ENCODE results near the gene PRR11. TPM values are rescaled to one million over a fixed set of nuclear protein-coding genes. Genes with fewer than 3 reads are reported as not detected.
"Not testable (repeated sequence)": the region's sequence is repeated elsewhere in the genome, so short reads cannot be mapped to it uniquely, and the experiment has no call there.

The PRR11 gene
- total RNA-seq, 2 experiments from 2014 or later = 27.3 to 106 TPM

DNA sequence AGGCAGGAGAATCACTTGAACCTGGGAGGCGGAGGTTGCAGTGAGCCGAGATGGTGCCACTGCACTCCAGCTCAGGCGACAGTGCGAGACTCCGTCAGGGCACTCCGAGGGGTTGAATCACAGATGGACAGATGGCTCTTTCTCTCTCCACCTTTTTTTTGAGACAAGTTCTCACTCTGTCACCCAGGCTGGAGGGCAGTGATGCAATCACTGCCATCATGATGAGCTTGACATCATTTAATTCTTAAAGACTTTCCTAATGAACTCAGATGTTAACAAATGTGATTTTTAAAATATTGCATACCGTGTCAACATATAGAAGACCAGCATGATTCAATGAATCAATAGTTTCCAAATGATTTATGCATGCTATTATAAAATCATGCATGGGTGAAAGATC lies 68.3 kb downstream of the PRR11 start:
- Histone ChIP-seq H4K20me1 (ENCODE audit: insufficient read depth, low read length) (no peaks in the 10 kb centered on the region), H3K9me2 (ENCODE audit: insufficient read depth, low read length) (no peaks in the 10 kb centered on the region), H3K79me2 (ENCODE audit: insufficient read depth, low read depth, low read length) (no peaks in the 10 kb centered on the region), H3K4me3 (ENCODE audit: low read depth, low read length, poor library complexity, severe bottlenecking) (no peak overlapping the region), H3K4me1 (ENCODE audit: insufficient read depth, low read length, poor library complexity, severe bottlenecking) (peaks cover 15% of the 10 kb centered on the region), H3K4me2 (ENCODE audit: low read length) (no peak overlapping the region), H3K36me3 (ENCODE audit: insufficient read depth, low read length) (no peaks in the 10 kb centered on the region), H2AFZ (ENCODE audit: low read length) (no peak overlapping the region), H3K27ac (ENCODE audit: low read depth, low read length, poor library complexity, severe bottlenecking) (no peak overlapping the region), H3K9me3 (ENCODE audit: low read length) (no peaks in the 10 kb centered on the region)
- BruUV-seq (replicated peaks) = no TSS peak
- ChIA-PET POLR2A (no interaction called here), CTCF (ENCODE audit: unreplicated experiment) (no interaction called here)
- TF ChIP-seq, protein P1, sequence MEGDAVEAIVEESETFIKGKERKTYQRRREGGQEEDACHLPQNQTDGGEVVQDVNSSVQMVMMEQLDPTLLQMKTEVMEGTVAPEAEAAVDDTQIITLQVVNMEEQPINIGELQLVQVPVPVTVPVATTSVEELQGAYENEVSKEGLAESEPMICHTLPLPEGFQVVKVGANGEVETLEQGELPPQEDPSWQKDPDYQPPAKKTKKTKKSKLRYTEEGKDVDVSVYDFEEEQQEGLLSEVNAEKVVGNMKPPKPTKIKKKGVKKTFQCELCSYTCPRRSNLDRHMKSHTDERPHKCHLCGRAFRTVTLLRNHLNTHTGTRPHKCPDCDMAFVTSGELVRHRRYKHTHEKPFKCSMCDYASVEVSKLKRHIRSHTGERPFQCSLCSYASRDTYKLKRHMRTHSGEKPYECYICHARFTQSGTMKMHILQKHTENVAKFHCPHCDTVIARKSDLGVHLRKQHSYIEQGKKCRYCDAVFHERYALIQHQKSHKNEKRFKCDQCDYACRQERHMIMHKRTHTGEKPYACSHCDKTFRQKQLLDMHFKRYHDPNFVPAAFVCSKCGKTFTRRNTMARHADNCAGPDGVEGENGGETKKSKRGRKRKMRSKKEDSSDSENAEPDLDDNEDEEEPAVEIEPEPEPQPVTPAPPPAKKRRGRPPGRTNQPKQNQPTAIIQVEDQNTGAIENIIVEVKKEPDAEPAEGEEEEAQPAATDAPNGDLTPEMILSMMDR (conservative IDR thresholded peaks at IDR 0.05; ENCODE audit: low read length) = no peak
- TF ChIP-seq EZH2phosphoT487 (IDR thresholded peaks at IDR 0.05; ENCODE audit: borderline replicate concordance, low read depth, low read length) = no peak
- intact Hi-C loops (cut with micrococcal nuclease; ENCODE audit: unreplicated experiment) = no loop called here
- DNase-seq (ENCODE audit: low spot score) = no peak

DNA sequence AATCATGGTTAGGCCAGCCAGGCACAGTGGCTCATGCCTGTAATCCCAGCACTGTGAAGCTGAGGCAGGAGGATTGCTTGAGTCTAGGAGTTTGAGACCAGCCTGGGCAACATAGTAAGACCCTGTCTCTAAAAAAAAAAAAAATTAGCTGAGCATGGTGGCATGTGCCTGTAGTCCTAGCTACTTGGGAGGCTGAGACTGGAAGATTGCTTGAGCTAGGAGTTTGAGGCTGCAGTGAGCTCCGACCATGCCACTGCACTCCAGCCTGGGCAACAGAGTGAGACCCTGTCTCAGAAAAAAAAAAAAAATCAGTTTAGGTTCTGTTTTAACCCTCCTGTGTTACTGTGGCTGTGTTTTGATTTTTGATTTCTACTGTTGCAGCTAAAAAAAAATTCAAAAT lies 73.0 kb downstream of the PRR11 start:
- H3K4me1 ChIP-seq (ENCODE audit: insufficient read depth, low read length, poor library complexity, severe bottlenecking); H3K27ac ChIP-seq (ENCODE audit: low read depth, low read length, poor library complexity, severe bottlenecking); H3K4me3 ChIP-seq (ENCODE audit: low read depth, low read length, poor library complexity, severe bottlenecking); H2AFZ ChIP-seq (ENCODE audit: low read length); DNase-seq (ENCODE audit: low spot score); H4K20me1 ChIP-seq (ENCODE audit: insufficient read depth, low read length); BruUV-seq (replicated peaks); H3K36me3 ChIP-seq (ENCODE audit: insufficient read depth, low read length); H3K4me2 ChIP-seq (ENCODE audit: low read length); H3K9me2 ChIP-seq (ENCODE audit: insufficient read depth, low read length); H3K79me2 ChIP-seq (ENCODE audit: insufficient read depth, low read depth, low read length); intact Hi-C loops (cut with micrococcal nuclease; ENCODE audit: unreplicated experiment); H3K9me3 ChIP-seq (ENCODE audit: low read length); CTCF ChIA-PET (ENCODE audit: unreplicated experiment): not testable (repeated sequence)
- POLR2A ChIA-PET = interaction anchor here (0.6 to 1.2 kb wide), 10 partner anchors 9 to 789 kb away, joined by 3 to 5 read pairs (median 3); no protein-coding TSS in a partner anchor

DNA sequence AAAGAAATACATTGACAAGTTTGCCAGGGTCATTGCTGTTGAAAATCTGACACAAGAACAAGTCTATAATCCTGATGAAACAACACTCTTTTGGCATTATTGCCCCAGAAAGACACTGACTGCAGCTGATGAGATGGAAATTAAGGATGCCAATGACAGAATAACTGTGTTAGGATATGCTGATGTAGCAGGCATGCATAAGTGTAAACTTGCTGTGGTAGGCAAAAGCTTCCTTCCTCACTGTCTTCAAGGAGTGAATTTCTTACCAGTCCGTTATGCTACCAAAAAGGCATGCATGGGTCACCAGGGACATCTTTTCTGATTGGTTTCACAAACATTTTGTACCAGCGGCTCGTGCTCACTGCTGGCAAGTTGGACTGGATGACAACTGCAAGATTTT lies 75.2 kb downstream of the PRR11 start:
- H3K9me2 ChIP-seq (ENCODE audit: insufficient read depth, low read length) = no peaks in the 10 kb centered on the region
- no TSS peak for BruUV-seq (replicated peaks)
- TF ChIP-seq, protein P1 (conservative IDR thresholded peaks at IDR 0.05; ENCODE audit: low read length) = no peak
- TF ChIP-seq EZH2phosphoT487 (IDR thresholded peaks at IDR 0.05; ENCODE audit: borderline replicate concordance, low read depth, low read length) = no peak
- no peaks in the 10 kb centered on the region for H3K9me3 ChIP-seq (ENCODE audit: low read length)
- no peak for DNase-seq (ENCODE audit: low spot score)
- H2AFZ ChIP-seq (ENCODE audit: low read length) = no peak overlapping the region
- no peaks in the 10 kb centered on the region for H3K4me1 ChIP-seq (ENCODE audit: insufficient read depth, low read length, poor library complexity, severe bottlenecking)
- H3K4me2 ChIP-seq (ENCODE audit: low read length) = no peak overlapping the region
- no peak overlapping the region for H3K27ac ChIP-seq (ENCODE audit: low read depth, low read length, poor library complexity, severe bottlenecking)
- H3K79me2 ChIP-seq (ENCODE audit: insufficient read depth, low read depth, low read length) = no peaks in the 10 kb centered on the region
- H4K20me1 ChIP-seq (ENCODE audit: insufficient read depth, low read length) = no peaks in the 10 kb centered on the region
- intact Hi-C loops (cut with micrococcal nuclease; ENCODE audit: unreplicated experiment) = no loop called here
- POLR2A ChIA-PET = interaction anchor here (0.5 to 0.6 kb wide), 2 partner anchors 11 to 140 kb away, joined by 3 to 4 read pairs; no protein-coding TSS in a partner anchor
- no peak overlapping the region for H3K4me3 ChIP-seq (ENCODE audit: low read depth, low read length, poor library complexity, severe bottlenecking)
- no peaks in the 10 kb centered on the region for H3K36me3 ChIP-seq (ENCODE audit: insufficient read depth, low read length)
- CTCF ChIA-PET (ENCODE audit: unreplicated experiment) = no interaction called here

Measured in OCI-LY7 (cell line).